ENCODE data around the gene SUPT3H. TPM values are rescaled to one million over a fixed set of nuclear protein-coding genes. Genes with fewer than 3 reads are reported as not detected.
A peak's percentile ranks its signal among the peaks of the same experiment; 100 is the strongest.
"Not testable (repeated sequence)": the region's sequence is repeated elsewhere in the genome, so short reads cannot be mapped to it uniquely, and the experiment has no call there.

Gene SUPT3H
- total RNA-seq, 2 experiments from 2014 or later, result 8.2 to 11.7 TPM

DNA sequence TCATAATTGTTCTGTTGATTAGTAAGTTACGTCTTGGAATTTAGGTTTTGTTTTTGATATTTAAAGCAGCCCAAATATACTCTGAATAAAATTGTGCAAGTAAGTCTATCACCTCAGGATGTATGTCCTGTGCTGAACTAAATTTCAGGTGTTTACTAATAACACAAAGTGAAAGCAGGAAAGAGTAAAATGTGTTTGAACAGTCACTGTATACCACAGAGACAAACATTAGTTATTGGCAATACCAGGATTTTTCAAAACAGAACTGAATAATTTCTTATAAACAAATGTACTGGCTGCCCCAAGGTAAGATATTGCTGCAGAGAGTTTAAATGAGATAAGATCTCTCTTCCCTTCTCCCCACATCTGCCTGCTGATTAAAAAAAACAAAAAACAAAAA is 454.3 kb downstream of the SUPT3H start:
- H3K4me3 Mint-ChIP-seq, result no peak overlapping the region
- CTCF ChIA-PET, result no interaction called here
- H3K27me3 Mint-ChIP-seq, result no peaks in the 10 kb centered on the region
- DNase-seq (no peak), ATAC-seq (peak; percentile 61)
- peaks cover 44% of the 10 kb centered on the region for H3K4me1 Mint-ChIP-seq
- no peaks in the 10 kb centered on the region for H3K9me3 Mint-ChIP-seq (ENCODE audit: low read depth)
- peak overlapping the region; percentile 56 for H3K27ac Mint-ChIP-seq
- H3K36me3 Mint-ChIP-seq, result peaks cover 13% of the 10 kb centered on the region

- Mint-ChIP-seq H3K4me1 (peaks cover 44% of the 10 kb centered on the region), H3K9me3 (ENCODE audit: low read depth) (no peaks in the 10 kb centered on the region), H3K27me3 (no peaks in the 10 kb centered on the region), H3K36me3 (peaks cover 8% of the 10 kb centered on the region), H3K27ac (peak overlapping the region; percentile 64), H3K4me3 (peak overlapping the region; percentile 0)
- DNase-seq, result no peak
- CTCF ChIA-PET, result no interaction called here
- ATAC-seq, result no peak
Measured at GRCh38 chr6:44921798-44922197, 455.9 kb downstream of the SUPT3H start.

DNA sequence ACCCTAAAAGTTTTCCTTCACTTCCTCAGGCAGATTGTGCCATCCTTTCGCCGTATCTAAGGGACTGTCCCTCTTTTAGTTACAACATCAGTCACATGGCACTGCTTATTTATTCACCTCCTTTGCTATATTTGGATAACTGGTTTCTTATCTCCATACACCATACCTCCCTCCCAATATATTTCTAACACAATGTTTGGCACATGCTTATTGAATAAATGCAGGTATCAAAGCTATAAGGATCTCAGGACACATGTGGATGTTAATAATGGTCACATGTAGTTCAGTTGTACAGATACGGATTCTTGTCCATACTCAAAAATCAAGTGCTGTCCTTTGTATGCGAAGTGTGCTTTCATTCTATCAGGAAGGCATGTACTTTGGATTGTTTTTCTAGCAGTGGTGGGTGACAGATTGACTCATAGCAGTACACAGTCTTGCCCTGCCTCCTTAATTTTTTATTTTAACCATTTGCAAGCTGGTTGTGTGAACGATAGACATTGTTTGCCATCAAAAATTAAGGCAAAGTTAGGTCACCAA is 456.7 kb downstream of the SUPT3H start:
- H3K4me1 Mint-ChIP-seq, result peaks cover 44% of the 10 kb centered on the region
- no peak for DNase-seq
- H3K9me3 Mint-ChIP-seq (ENCODE audit: low read depth), result no peaks in the 10 kb centered on the region
- no peak overlapping the region for H3K4me3 Mint-ChIP-seq
- CTCF ChIA-PET, result no interaction called here
- ATAC-seq, result no peak
- peaks cover 8% of the 10 kb centered on the region for H3K36me3 Mint-ChIP-seq
- no peaks in the 10 kb centered on the region for H3K27me3 Mint-ChIP-seq
- H3K27ac Mint-ChIP-seq, result no peak overlapping the region

GRCh38 chr6:44918671-44919296 is 458.9 kb downstream of the SUPT3H start:
- Mint-ChIP-seq H3K27me3 (no peaks in the 10 kb centered on the region), H3K4me3 (no peak overlapping the region), H3K9me3 (ENCODE audit: low read depth) (no peaks in the 10 kb centered on the region), H3K36me3 (peaks cover 16% of the 10 kb centered on the region), H3K27ac (no peak overlapping the region), H3K4me1 (peaks cover 30% of the 10 kb centered on the region)
- DNase-seq, result no peak
- CTCF ChIA-PET, result no interaction called here
- no peak for ATAC-seq

DNA sequence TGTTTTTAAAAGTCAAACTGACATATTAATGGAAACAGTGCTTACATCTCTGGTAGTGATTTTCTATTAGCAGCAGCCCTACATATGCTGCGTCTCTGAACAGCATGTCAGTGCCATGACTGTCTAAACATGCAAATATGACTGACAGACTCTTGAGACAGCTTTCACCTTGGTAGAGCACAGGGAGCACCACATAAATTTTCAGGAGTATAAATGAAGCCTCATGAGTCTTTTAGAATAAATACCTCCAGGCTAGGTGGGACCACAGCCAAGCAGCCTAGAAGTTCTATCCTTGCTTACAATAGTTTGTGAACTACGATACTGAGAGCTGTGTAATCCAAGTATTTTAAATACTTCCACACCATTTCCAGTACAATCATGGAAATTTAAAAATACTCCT is 460.3 kb downstream of the SUPT3H start:
- H3K27me3 Mint-ChIP-seq, result no peaks in the 10 kb centered on the region
- ATAC-seq (no peak), DNase-seq (no peak)
- peaks cover 4% of the 10 kb centered on the region for H3K9me3 Mint-ChIP-seq (ENCODE audit: low read depth)
- H3K27ac Mint-ChIP-seq, result no peak overlapping the region
- no peak overlapping the region for H3K4me3 Mint-ChIP-seq
- H3K36me3 Mint-ChIP-seq, result peaks cover 21% of the 10 kb centered on the region
- CTCF ChIA-PET, result no interaction called here
- H3K4me1 Mint-ChIP-seq, result peaks cover 18% of the 10 kb centered on the region

- CTCF ChIA-PET, result no interaction called here
- DNase-seq, result no peak
- no peaks in the 10 kb centered on the region for H3K27me3 Mint-ChIP-seq
Measured at GRCh38 chr6:44915111-44915510, 462.6 kb downstream of the SUPT3H start.

GRCh38 chr6:44914141-44914540 is 463.6 kb downstream of the SUPT3H start:
- no peak for ATAC-seq
- Mint-ChIP-seq H3K4me1 (no peaks in the 10 kb centered on the region), H3K36me3 (peaks cover 27% of the 10 kb centered on the region), H3K9me3 (ENCODE audit: low read depth) (peaks cover 4% of the 10 kb centered on the region), H3K27ac (no peak overlapping the region), H3K27me3 (no peaks in the 10 kb centered on the region), H3K4me3 (no peak overlapping the region)
- CTCF ChIA-PET, result no interaction called here
- no peak for DNase-seq

More at GRCh38 chr6:44915111-44915510, 462.6 kb downstream of the SUPT3H start:
- no peak for ATAC-seq
- Mint-ChIP-seq H3K9me3 (ENCODE audit: low read depth) (peaks cover 4% of the 10 kb centered on the region), H3K27ac (no peak overlapping the region), H3K4me1 (no peaks in the 10 kb centered on the region), H3K4me3 (no peak overlapping the region), H3K36me3 (peaks cover 24% of the 10 kb centered on the region)

GRCh38 chr6:44906761-44907160 is 471.0 kb downstream of the SUPT3H start:
- H3K36me3 Mint-ChIP-seq, result peaks cover 28% of the 10 kb centered on the region
- CTCF ChIA-PET, result no interaction called here
- no peak for ATAC-seq
- H3K27ac Mint-ChIP-seq, result no peak overlapping the region
- H3K27me3 Mint-ChIP-seq, result no peaks in the 10 kb centered on the region
- H3K4me3 Mint-ChIP-seq, result no peak overlapping the region
- no peaks in the 10 kb centered on the region for H3K4me1 Mint-ChIP-seq
- peaks cover 4% of the 10 kb centered on the region for H3K9me3 Mint-ChIP-seq (ENCODE audit: low read depth)
- no peak for DNase-seq

- H3K27me3 Mint-ChIP-seq; H3K4me1 Mint-ChIP-seq; ATAC-seq; CTCF ChIA-PET; H3K9me3 Mint-ChIP-seq (ENCODE audit: low read depth); H3K27ac Mint-ChIP-seq; DNase-seq; H3K4me3 Mint-ChIP-seq: not testable (repeated sequence)
- peaks cover 29% of the 10 kb centered on the region for H3K36me3 Mint-ChIP-seq
Measured at GRCh38 chr6:44900358-44900757, 477.4 kb downstream of the SUPT3H start.

DNA sequence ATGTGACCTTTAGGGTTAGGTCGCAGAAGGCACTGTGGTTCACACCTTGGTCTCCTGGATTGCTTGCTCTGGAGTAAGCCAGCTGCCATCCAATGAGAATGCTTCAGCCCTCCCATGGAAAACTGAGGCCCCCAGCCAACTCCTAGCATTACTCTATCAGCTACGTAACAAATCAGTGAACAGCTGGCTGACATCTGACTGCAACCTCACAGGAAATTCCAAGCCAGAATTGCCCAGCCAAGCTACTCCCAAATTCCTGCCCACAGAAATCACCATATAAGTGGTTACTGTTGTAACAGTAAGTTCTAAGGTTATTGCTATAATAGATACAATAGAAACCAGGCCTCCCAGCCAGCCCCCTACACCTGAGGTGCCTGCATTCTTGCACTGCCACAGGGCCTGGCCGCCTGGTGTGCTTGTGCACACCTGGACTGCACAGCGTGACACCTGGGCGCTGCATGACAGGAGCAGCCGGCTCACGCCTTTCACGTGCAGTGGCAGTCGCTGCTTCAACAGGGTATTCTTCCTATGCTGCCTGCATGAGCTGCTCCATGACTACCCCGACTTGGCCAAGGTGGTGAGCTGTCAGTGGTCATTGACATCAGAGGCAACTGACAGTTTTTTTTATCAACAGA is 479.3 kb downstream of the SUPT3H start:
- ATAC-seq, result no peak
- Mint-ChIP-seq H3K36me3 (peaks cover 25% of the 10 kb centered on the region), H3K4me1 (no peaks in the 10 kb centered on the region), H3K9me3 (ENCODE audit: low read depth) (peaks cover 9% of the 10 kb centered on the region), H3K27me3 (no peaks in the 10 kb centered on the region), H3K4me3 (no peak overlapping the region), H3K27ac (no peak overlapping the region)
- CTCF ChIA-PET, result interaction anchor here (1.1 kb wide), 1 partner anchor 11 kb away, joined by 3 read pairs; no protein-coding TSS in a partner anchor
- DNase-seq, result no peak

DNA sequence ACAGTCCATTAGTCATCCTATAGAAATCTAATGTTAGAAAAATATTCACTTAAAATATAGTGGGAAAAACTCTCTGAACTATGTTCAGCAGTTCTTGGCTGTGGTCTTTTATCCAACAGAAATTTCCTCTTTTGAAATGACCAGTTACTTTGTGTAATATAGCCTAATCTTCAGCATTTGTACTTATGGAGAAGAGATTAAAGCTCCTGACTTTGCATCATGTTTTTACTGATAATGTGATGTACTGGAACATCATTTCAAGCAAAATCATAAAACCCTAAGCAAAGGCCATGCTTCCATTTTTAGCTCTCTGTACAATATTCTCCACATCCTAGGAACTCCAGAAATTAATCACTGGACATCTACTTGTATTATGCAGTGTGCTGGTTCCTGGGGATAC is 480.4 kb downstream of the SUPT3H start:
- no peaks in the 10 kb centered on the region for H3K4me1 Mint-ChIP-seq
- no peak overlapping the region for H3K27ac Mint-ChIP-seq
- H3K36me3 Mint-ChIP-seq, result peaks cover 21% of the 10 kb centered on the region
- no peaks in the 10 kb centered on the region for H3K27me3 Mint-ChIP-seq
- peaks cover 7% of the 10 kb centered on the region for H3K9me3 Mint-ChIP-seq (ENCODE audit: low read depth)
- no peak for DNase-seq
- CTCF ChIA-PET, result no interaction called here
- no peak overlapping the region for H3K4me3 Mint-ChIP-seq
- no peak for ATAC-seq

- Mint-ChIP-seq H3K9me3 (ENCODE audit: low read depth) (peaks cover 7% of the 10 kb centered on the region), H3K4me1 (no peaks in the 10 kb centered on the region), H3K27ac (no peak overlapping the region), H3K27me3 (no peaks in the 10 kb centered on the region), H3K36me3 (peaks cover 19% of the 10 kb centered on the region), H3K4me3 (no peak overlapping the region)
- ATAC-seq, result no peak
- DNase-seq, result no peak
- CTCF ChIA-PET, result no interaction called here
Measured at GRCh38 chr6:44896701-44897100, 481.0 kb downstream of the SUPT3H start.

DNA sequence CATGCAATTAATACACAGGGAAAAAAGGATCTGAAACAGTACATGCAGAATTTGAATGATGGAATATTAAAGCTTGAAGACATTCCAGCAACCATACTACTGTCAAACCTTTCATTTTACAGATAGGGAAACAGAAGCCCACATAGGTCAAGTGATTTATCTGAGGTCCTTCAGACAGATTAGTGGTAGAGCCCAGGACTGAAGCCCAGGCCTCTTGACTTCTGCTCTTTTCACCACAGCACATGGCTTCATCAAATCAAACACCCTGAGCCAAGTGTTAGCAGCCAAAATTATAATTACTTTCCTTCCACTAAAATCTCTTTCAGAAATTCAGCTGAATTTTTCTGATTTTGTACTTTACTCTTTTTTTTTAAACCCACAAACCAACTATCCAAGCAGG is 485.2 kb downstream of the SUPT3H start:
- DNase-seq (no peak), ATAC-seq (no peak)
- Mint-ChIP-seq H3K9me3 (ENCODE audit: low read depth) (no peaks in the 10 kb centered on the region), H3K36me3 (peaks cover 8% of the 10 kb centered on the region), H3K27ac (no peak overlapping the region), H3K27me3 (no peaks in the 10 kb centered on the region), H3K4me1 (no peaks in the 10 kb centered on the region), H3K4me3 (no peak overlapping the region)
- CTCF ChIA-PET, result no interaction called here

DNA sequence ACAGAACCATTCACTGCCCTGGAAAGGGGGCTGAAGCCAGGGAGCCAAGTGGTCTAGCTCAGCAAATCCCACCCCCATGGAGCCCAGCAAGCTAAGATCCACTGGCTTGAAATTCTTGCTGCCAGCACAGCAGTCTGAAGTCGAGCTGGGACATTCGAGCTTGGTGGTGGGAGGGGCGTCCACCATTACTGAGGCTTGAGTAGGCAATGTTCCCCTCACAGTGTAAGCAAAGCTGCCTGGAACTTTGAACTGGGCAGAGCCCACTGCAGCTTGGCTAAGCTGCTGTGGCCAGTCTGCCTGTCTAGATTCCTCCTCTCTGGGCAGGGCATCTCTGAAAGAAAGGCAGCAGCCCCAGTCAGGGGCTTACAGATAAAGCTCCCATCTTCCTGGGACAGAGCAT is 498.7 kb downstream of the SUPT3H start:
- DNase-seq, CTCF ChIA-PET, H3K4me1 Mint-ChIP-seq, H3K4me3 Mint-ChIP-seq, H3K27me3 Mint-ChIP-seq, H3K27ac Mint-ChIP-seq, ATAC-seq: not testable (repeated sequence)
- Mint-ChIP-seq H3K9me3 (ENCODE audit: low read depth) (peaks cover 11% of the 10 kb centered on the region), H3K36me3 (peaks cover 43% of the 10 kb centered on the region)
